ENCODE measurements around the gene CLDND1.

The CLDND1 gene

GRCh38 chr3:98556164-98557130 lies 33.7 kb upstream of the CLDND1 start:
- no peak overlapping the region for H3K4me3 ChIP-seq (ENCODE audit: low read length)
- TF ChIP-seq, protein P1, sequence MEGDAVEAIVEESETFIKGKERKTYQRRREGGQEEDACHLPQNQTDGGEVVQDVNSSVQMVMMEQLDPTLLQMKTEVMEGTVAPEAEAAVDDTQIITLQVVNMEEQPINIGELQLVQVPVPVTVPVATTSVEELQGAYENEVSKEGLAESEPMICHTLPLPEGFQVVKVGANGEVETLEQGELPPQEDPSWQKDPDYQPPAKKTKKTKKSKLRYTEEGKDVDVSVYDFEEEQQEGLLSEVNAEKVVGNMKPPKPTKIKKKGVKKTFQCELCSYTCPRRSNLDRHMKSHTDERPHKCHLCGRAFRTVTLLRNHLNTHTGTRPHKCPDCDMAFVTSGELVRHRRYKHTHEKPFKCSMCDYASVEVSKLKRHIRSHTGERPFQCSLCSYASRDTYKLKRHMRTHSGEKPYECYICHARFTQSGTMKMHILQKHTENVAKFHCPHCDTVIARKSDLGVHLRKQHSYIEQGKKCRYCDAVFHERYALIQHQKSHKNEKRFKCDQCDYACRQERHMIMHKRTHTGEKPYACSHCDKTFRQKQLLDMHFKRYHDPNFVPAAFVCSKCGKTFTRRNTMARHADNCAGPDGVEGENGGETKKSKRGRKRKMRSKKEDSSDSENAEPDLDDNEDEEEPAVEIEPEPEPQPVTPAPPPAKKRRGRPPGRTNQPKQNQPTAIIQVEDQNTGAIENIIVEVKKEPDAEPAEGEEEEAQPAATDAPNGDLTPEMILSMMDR (IDR thresholded peaks at IDR 0.05; ENCODE audit: insufficient read depth, low read depth, low read length, missing control alignments): no peak
- DNase-seq (ENCODE audit: low read depth): no peak

DNA sequence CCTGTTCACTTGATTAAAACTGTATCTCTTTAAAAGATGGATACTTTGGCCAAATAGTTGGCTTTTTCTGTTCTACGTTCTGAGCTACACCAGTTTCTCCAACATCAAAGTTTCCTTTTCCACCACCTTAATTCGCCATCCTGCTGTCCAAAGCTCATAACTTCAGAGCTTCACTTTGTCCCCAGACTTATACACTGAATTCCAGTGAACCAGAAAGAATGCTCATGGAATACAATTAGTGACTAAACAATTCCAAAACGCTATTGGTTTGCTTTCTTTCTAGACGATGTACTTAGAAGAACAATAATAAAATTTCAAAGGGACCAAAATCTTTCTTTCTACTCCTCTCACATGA lies 32.3 kb upstream of the CLDND1 start:
- H3K4me3 ChIP-seq (ENCODE audit: low read length): no peak overlapping the region
- DNase-seq (ENCODE audit: low read depth): no peak
- TF ChIP-seq, protein P1 (IDR thresholded peaks at IDR 0.05; ENCODE audit: insufficient read depth, low read depth, low read length, missing control alignments): no peak

DNA sequence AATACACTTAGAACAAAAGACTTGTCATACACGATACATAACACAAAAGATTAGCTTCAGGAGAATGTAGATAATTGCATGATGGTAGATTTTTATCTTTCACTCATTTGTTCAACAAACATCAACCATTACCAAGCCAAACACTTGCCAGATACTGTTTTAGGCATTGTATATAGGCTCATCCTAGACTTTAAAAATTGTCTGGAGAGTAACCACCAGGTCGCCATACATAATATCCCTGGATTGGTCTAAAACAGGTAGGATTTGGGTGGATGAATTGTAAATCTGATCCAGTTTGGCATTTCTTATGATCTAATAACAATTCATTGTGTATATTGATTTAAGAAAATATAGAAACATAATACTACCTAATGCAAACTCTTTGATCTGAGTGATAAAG lies 31.9 kb upstream of the CLDND1 start:
- no peak for DNase-seq (ENCODE audit: low read depth)
- H3K4me3 ChIP-seq (ENCODE audit: low read length): no peak overlapping the region
- TF ChIP-seq, protein P1 (IDR thresholded peaks at IDR 0.05; ENCODE audit: insufficient read depth, low read depth, low read length, missing control alignments): no peak

- TF ChIP-seq, protein P1 (IDR thresholded peaks at IDR 0.05; ENCODE audit: insufficient read depth, low read depth, low read length, missing control alignments): no peak
- no peak overlapping the region for H3K4me3 ChIP-seq (ENCODE audit: low read length)
- DNase-seq (ENCODE audit: low read depth): no peak
Observed at GRCh38 chr3:98553753-98554152, 31.1 kb upstream of the CLDND1 start.

DNA sequence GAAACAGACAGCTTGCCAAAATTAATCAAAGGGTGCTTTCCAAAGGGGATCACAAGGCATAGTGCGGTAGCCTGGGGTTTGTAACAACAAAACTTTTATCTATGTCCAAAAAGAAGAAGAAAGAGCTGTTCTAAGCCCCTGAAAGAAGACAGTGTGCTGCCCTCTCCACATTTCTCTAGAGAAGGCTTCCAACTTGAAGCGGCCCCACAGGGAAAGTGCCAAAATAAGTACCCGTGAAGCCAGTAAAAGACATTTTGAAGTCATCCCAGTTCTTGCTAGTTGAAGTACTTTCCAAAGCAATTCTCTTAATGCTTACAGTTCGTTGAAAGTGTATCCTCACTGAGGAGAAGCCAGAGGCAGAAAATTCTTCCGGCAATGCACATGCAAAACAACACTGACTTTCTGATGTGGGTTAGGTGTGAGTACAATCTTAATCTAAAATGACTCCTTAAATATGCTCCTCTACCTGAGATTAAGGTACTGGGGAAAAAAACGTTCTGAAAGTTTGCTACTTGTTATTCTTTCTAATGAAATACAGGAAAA lies 30.4 kb upstream of the CLDND1 start:
- no peak for DNase-seq (ENCODE audit: low read depth)
- TF ChIP-seq, protein P1 (IDR thresholded peaks at IDR 0.05; ENCODE audit: insufficient read depth, low read depth, low read length, missing control alignments): no peak
- no peak overlapping the region for H3K4me3 ChIP-seq (ENCODE audit: low read length)

GRCh38 chr3:98552232-98553020 lies 29.7 kb upstream of the CLDND1 start:
- H3K4me3 ChIP-seq (ENCODE audit: low read length): no peak overlapping the region
- DNase-seq (ENCODE audit: low read depth): no peak
- TF ChIP-seq, protein P1 (IDR thresholded peaks at IDR 0.05; ENCODE audit: insufficient read depth, low read depth, low read length, missing control alignments): no peak

Data from epithelial cell of esophagus (primary cell).